TTC549 (cell line): ENCODE data around the gene PSD4.

ENCODE experiments used
- FAIRE-seq: peaks from 2 replicates; lab custom pipeline; 2012; peaks lifted over from hg19 to GRCh38; lab: Jason Lieb, UNC

Gene PSD4

DNA sequence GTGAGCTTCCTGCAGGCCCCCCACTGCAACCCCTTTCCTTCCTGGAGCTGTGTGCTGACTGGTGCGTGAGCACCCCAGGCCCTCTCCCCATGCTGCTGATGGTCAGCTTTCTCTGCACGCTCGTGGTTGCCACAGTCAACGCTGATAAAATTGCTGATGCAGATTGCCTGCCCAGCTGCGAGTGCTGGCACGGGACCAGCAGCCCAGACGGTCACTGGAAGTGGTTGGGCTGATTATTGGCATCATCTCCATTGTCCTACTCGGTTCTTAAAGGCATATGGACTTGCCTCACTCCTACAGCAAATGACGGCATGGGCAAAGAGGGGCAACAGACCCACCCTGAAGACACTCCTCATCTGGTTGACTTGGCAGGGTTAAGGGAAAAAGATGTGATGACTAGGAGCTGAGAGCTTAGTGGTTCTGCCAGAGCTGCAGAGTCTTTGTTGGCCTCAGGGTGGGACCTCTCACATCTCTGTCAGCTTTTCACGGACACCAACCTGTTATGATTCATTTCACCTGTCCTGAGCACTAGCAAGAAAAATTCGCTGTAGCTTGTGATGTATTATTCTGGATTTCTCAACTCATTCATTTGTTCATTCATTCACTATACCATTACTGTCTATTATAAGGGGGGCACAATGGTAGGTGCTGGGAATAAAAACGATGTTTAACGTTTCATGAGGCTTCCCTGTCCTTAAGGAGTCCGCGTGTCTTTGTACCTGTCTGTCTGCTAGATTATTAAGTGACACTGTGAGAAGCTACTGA is 66.6 kb downstream of the PSD4 start:
- no peak for FAIRE-seq

GRCh38 chr2:113240915-113241911 is 67.4 kb downstream of the PSD4 start:
- FAIRE-seq = no peak

DNA sequence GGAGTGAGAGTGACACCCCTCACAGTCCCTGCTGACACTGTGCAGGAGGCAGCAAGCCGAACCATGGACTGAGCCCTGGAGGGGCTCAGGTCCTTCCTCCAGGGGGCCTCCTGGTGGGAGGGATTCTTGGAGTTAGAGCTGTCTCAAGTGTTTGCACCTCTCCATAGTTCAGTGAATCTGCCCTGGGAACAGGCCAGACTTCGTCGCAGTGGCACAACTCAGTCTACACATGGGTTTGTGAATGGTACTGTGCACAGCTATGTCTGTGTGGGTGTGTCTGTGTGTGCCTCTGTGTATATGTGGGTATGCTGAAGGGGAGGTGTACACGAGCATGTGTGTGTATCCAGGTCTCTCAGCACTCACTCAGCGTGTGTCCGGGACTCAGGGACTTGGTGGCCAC is 68.6 kb downstream of the PSD4 start:
- no peak for FAIRE-seq

DNA sequence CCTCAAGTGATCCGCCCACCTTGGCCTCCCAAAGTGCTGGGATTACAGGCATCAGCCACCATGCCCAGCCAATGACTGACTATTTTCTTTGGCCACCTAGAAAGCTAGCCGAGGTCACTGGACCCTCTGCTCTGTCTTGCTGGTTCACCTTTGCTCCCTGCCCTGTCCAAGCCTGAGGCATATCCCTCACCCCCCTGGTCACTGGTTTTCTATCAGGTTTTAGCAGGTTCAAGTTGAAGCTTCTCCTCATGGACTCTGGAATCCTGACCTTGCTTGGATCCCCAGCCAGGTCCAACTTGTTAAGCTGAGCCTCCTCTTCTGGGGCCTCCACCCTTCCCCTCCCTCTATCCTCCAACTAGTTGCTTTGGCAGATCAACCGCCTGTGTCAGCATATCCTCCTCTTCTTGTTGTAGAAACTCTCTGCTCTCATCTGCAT is 71.5 kb downstream of the PSD4 start:
- FAIRE-seq = no peak

DNA sequence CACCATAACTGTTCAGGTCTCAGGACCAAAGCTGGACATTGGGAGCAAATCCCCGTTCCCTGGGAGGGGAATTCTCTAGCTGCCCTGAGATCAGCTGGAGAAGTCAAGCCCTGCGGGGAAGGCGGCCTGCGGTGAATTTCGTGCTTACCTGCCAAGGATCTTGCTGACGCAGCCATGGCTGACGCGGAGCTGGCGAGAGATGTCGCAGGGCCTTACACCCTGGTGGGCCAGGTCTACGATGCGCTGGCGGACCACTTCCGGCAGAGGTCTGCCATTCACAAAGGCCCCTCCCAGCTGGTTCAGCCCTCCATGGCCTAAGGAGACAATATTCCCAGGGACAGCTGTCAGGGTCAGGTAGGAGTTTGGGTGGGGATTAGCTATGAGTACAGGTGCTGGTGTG is 72.8 kb downstream of the PSD4 start:
- FAIRE-seq = no peak

DNA sequence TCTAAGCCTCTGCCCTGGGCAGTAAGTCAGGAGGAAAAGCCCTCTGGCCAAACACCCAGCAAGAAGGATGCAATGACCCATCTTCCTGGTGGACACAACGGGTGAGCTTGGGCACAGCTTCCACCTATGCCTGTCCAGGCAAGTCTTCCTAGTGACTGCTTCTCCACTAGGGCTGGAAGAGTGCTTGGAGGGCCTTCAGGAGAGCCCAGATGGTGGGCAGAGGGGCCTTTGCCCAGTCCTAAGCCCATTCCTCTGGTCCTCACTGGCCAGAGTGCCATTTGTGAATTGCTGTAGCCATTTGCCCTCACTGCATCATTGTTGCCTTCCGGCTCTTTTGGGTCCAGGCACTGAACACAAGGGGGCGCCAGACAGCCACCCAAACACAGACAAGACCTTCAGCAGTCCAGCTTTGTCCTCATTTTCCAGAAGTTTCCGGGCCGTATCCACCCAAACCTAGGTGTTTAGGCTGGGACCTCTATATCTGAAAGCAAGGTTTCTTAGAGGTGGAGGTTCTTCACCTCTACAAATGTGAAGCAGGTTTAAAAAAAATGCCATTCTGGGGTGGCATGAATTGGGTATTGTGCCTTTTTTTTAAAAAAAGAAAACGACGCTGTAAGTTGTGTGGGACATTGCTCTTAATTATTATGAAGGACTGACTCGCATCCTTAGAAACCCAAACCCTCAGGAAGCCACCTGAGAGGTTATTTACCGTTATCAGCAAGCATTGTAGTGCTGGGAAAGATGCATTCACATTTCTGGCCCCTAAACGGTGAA is 75.4 kb downstream of the PSD4 start:
- FAIRE-seq = no peak

DNA sequence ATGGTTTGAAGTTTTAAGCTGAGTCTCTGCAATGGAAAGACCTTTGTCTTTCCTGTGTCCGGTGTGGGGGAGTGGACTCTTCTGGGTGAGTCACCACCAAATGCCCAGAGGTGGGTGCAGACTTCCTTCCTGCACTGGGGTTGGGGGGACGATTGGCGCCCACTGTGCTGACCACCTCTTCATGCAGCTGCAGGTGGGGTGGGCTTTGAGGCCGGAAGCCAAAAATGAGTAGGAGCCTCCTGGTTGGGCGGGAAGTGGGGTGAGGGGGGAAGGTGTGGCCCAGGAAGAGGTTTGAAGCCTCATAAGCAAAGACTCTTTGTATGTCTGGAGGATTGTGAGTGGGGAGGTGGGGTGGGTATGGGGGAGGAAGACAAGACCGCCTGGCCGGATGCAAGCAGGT is 77.3 kb downstream of the PSD4 start:
- no peak for FAIRE-seq

DNA sequence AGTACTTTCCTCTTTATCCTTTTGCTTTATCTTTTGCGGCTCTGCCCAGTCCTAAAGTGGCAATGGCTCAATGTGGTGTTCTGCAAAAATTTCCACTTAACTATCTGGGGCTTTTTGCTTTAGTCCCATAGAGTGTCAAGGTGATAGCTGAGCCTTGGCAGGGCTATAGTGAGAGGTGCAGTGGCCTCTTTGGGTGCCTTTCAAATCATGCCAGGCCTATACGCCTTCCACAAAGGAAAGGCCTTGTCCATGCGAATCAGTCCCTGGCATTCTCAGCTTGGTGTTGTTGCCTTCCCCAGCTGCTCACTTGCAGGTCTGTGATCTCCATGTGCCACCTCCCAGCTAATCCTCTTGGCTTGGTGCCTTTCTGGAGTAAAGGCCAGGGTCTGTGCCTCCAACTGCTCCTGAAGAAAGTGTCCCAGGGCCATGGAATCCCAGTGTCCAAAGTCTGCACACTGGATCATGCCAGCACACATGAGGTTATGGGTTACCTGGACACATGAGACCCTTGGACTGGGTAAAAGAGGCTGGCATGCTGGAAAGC is 78.3 kb downstream of the PSD4 start:
- FAIRE-seq = no peak

- no peak for FAIRE-seq
These were observed 79.7 kb downstream of the PSD4 start for GRCh38 chr2:113253453-113253852.

GRCh38 chr2:113255140-113256070 is 81.6 kb downstream of the PSD4 start:
- FAIRE-seq = no peak

- no peak for FAIRE-seq
These were observed 83.9 kb downstream of the PSD4 start for GRCh38 chr2:113257516-113258264.

DNA sequence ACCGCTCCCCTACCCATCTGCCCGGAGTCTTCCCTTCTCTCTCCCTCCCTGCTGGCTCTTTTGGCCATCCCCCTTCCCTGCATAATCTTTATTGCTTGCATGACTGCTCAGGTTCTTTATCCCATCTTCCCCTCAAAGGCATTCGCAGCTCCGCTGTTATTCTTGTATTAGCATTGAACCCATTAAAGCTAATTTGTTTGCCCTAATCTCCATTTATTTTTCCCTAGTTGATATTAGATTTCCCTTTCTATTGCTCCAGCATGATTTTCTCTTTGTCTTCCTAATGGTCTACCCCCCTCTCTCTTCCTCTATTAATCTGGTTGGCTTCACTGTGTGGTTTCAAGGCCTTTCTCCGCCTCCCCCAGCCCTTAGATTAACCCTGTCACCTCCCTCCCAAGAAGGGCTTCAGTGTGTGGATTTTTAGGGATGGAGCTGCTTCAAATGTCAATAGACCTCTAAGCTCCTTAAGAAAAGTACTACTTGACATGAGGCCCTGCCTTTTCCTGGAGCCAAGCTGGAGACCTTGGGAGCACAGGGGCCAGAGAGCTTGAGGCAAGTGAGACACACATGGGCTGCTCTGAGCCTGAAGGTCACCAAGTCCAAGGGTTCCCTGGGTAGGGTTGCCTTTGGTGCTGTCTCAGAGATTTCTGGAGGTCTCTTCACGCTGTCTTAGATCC is 84.8 kb downstream of the PSD4 start:
- no peak for FAIRE-seq
